A549 (cell line): ENCODE measurements around the gene TOM1L2. TPM values are rescaled to one million over a fixed set of nuclear protein-coding genes. Genes with fewer than 3 reads are reported as not detected.

ENCODE experiments used
- ATOH8 ChIP-seq: fragments of 250-450 bp; sonication (Bioruptor Pico); IDR thresholded peaks from 2 replicates; pipeline ENCODE4 v1.5.0; 2020; ENCODE audit warnings: low read depth, mild to moderate bottlenecking, moderate library complexity
- BCL3 ChIP-seq: fragments of >200 bp; sonication (Bioruptor Twin); formaldehyde crosslinking; IDR thresholded peaks from 3 replicates; pipeline ENCODE4 v1.6.1; 2016
- CBX2 ChIP-seq: fragments of 200-600 bp; sonication (generic); IDR thresholded peaks from 2 replicates; pipeline ENCODE4 v1.6.1; 2016; ENCODE audit warnings: low read depth, mild to moderate bottlenecking, borderline replicate concordance
- CBX8 ChIP-seq: fragments of 200-600 bp; sonication (generic); IDR thresholded peaks from 2 replicates; pipeline ENCODE4 v1.6.1; 2016
- CEBPB ChIP-seq, 2 experiments: fragments of >200 bp in 1 of 2; sonication (Bioruptor Twin) in 1 of 2; formaldehyde crosslinking in 1 of 2; IDR thresholded peaks; 2 replicates each; pipeline ENCODE4 v1.6.1; 2012 to 2016
- EP300 ChIP-seq, 2 experiments: fragments of >200 bp; sonication (Bioruptor Twin); formaldehyde crosslinking; IDR thresholded peaks; 2 replicates in 1 of 2; 3 replicates in 1 of 2; pipeline ENCODE4 v1.6.1; 2016 to 2017
- FOSB ChIP-seq: fragments of 250-450 bp; sonication (Bioruptor Pico); IDR thresholded peaks from 2 replicates; pipeline ENCODE4 v1.5.0; 2020; ENCODE audit warnings: mild to moderate bottlenecking, moderate library complexity
- FOSL2 ChIP-seq, 2 experiments: fragments of 450-650 bp in 1 of 2; fragments of >200 bp in 1 of 2; sonication (Bioruptor Twin) in 1 of 2; formaldehyde crosslinking; IDR thresholded peaks; 2 replicates each; pipeline versions ENCODE4 v1.5.0 to v1.6.1; 2016 to 2020; ENCODE audit warnings: mild to moderate bottlenecking in 1 of 2, moderate library complexity in 1 of 2
- HEYL ChIP-seq: fragments of 250-450 bp; sonication (Bioruptor Pico); IDR thresholded peaks from 2 replicates; pipeline ENCODE4 v1.8.0; 2021; ENCODE audit warnings: mild to moderate bottlenecking, moderate library complexity
- HMGXB4 ChIP-seq: fragments of 250-450 bp; sonication (Bioruptor Pico); IDR thresholded peaks from 2 replicates; pipeline ENCODE4 v1.5.0; 2021; ENCODE audit warnings: mild to moderate bottlenecking, moderate library complexity, borderline replicate concordance
- HOXA7 ChIP-seq: fragments of 250-450 bp; sonication (Bioruptor Pico); IDR thresholded peaks from 2 replicates; pipeline ENCODE4 v1.5.0; 2020; ENCODE audit warnings: mild to moderate bottlenecking, moderate library complexity
- JUNB ChIP-seq: fragments of >200 bp; sonication (Bioruptor Twin); formaldehyde crosslinking; IDR thresholded peaks from 2 replicates; pipeline ENCODE4 v1.6.1; 2016
- MAX ChIP-seq: IDR thresholded peaks from 2 replicates; pipeline ENCODE4 v1.6.1; 2012
- MYC ChIP-seq: IDR thresholded peaks from 2 replicates; pipeline ENCODE4 v1.6.1; 2012; ENCODE audit warnings: mild to moderate bottlenecking, inconsistent platforms, low read length, improper control_type of control experiment, borderline replicate concordance
- NR3C1 ChIP-seq: fragments of >200 bp; sonication (Bioruptor Twin); formaldehyde crosslinking; IDR thresholded peaks from 3 replicates; pipeline ENCODE4 v1.6.1; 2017
- PBX3 ChIP-seq: IDR thresholded peaks from 2 replicates; pipeline ENCODE4 v1.6.1; 2012
- RAD21 ChIP-seq, 2 experiments: fragments of >200 bp in 1 of 2; sonication (Bioruptor Twin) in 1 of 2; formaldehyde crosslinking in 1 of 2; IDR thresholded peaks in 1 of 2; conservative IDR thresholded peaks in 1 of 2; 2 replicates in 1 of 2; 3 replicates in 1 of 2; pipeline ENCODE4 v1.6.1; 2012 to 2018; ENCODE audit warnings: inconsistent platforms in 1 of 2
- RARB ChIP-seq: fragments of 250-450 bp; sonication (Bioruptor Pico); IDR thresholded peaks from 2 replicates; pipeline ENCODE4 v1.8.0; 2021; ENCODE audit warnings: mild to moderate bottlenecking, moderate library complexity
- RCOR1 ChIP-seq: fragments of 150-350 bp; IDR thresholded peaks from 2 replicates; pipeline ENCODE4 v1.6.1; 2014; ENCODE audit warnings: antibody characterized with exemption, low read length, low read depth
- RNF2 ChIP-seq: fragments of 200-600 bp; sonication (generic); IDR thresholded peaks from 2 replicates; pipeline ENCODE4 v1.6.1; 2016; ENCODE audit warnings: low read depth, mild to moderate bottlenecking, antibody characterized with exemption, moderate library complexity, borderline replicate concordance
- TFCP2L1 ChIP-seq: fragments of 250-450 bp; sonication (Bioruptor Pico); IDR thresholded peaks from 2 replicates; pipeline ENCODE4 v1.5.0; 2021; ENCODE audit warnings: mild to moderate bottlenecking
- USF2 ChIP-seq: fragments of 450-650 bp; IDR thresholded peaks from 2 replicates; pipeline ENCODE4 v1.6.1; 2014; ENCODE audit warnings: antibody characterized with exemption
- ZC3H11A ChIP-seq: fragments of 450-650 bp; IDR thresholded peaks from 2 replicates; pipeline ENCODE4 v1.6.1; 2014; ENCODE audit warnings: antibody characterized with exemption, mild to moderate bottlenecking
- ZSCAN20 ChIP-seq: fragments of 250-450 bp; sonication (Bioruptor Pico); IDR thresholded peaks from 2 replicates; pipeline ENCODE4 v1.8.0; 2022; ENCODE audit warnings: mild to moderate bottlenecking, moderate library complexity
- polyA plus RNA-seq, 4 experiments: library from polyadenylated mRNA; depleted of rRNA in 3 of 4; stranded (reverse); fragments of >200 nt; fragmentation: RNase III in 1 of 4; extraction: RNeasy Plus Mini Kit Qiagen cat#74134 plus additional on column Dnase treatment in 1 of 4; gene quantifications; 2 replicates in 3 of 4; 3 replicates in 1 of 4; pipeline ENCODE4 v1.2.3, GENCODE V29; 2011 to 2017

TOM1L2 gene
- polyA plus RNA-seq, 2 of the 4 experiments (the other 2 are of a cell fraction), result 19.2 to 24.7 TPM

- peak; percentile 99 for TF ChIP-seq USF2
- TF ChIP-seq RARB (CRISPR knock-in tag), result no peak
- no peak for TF ChIP-seq EP300 (IDR thresholded peaks at IDR 0.05)
- no peak for TF ChIP-seq FOSL2 (IDR thresholded peaks at IDR 0.05)
- TF ChIP-seq FOSL2 (CRISPR knock-in tag; IDR thresholded peaks at IDR 0.05), result peak; percentile 69
- TF ChIP-seq CEBPB (IDR thresholded peaks at IDR 0.05), result peak; percentile 64 to 80; a peak in 3 of 4 replicates
- no peak for TF ChIP-seq FOSB (CRISPR knock-in tag)
- no peak for TF ChIP-seq CBX8
- TF ChIP-seq MAX, result peak; percentile 32; the same call in 1 of the 2 replicates
- no peak for TF ChIP-seq JUNB
- no peak for TF ChIP-seq CBX2
- TF ChIP-seq HMGXB4 (CRISPR knock-in tag), result no peak
- TF ChIP-seq ZSCAN20 (CRISPR knock-in tag), result no peak
- TF ChIP-seq RAD21 (conservative IDR thresholded peaks at IDR 0.05 in 1 of 2, IDR thresholded peaks at IDR 0.05 in 1 of 2), result no peak
- TF ChIP-seq BCL3, result no peak
- 0 out of 2 replicates have a peak, but pooled peaks have one; percentile 9 for TF ChIP-seq TFCP2L1 (CRISPR knock-in tag)
- peak; percentile 100 for TF ChIP-seq PBX3
- TF ChIP-seq HOXA7 (CRISPR knock-in tag), result no peak
- no peak for TF ChIP-seq ZC3H11A
- TF ChIP-seq ATOH8 (CRISPR knock-in tag), result no peak
- no peak for TF ChIP-seq RNF2
- 0 out of 2 replicates have a peak, but pooled peaks have one; percentile 8 for TF ChIP-seq MYC
- no peak for TF ChIP-seq NR3C1
- TF ChIP-seq RCOR1, result no peak
- TF ChIP-seq HEYL (CRISPR knock-in tag), result no peak
These were observed at the start of gene TOM1L2, which contains the start of gene DRC3 (continued) for GRCh38 chr17:17972126-17972951.
